ENCODE data around the gene LEO1.

Gene LEO1

DNA sequence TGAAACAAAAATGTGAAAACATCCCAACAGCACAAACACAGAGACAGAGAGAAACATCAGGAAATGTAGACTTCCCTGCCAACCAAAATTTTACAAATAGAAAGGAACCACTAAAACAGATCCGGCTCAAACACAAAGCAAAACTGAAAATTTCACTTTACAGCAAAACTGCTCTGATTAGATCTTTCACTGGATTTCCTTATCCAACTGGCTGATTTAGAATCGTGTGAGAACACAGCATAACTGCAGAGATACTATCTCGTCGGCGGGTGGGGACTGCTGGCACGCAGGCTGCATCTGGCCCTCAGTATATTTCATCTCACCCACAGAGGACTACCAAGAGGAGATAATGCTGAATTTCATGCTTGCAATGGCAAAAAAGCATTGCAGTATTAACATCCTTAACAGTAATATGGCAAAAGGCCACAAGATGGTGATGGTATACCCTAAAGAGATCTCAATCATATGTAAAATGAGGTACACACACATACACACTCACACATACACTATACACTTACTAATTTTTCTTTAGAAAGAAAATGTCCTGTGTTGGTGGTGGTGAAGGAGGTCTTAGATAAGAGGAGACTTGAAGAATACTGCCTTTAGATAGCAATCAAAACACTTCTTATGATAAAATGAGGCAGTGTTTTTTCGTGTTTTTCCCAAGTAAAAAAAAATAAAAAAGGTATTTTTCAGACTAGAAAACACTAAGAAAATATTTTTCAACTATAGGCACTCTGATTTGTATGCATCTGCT, 10.6 kb upstream of the LEO1 start:
- Histone ChIP-seq H3K4me2 (ENCODE audit: low read length) (peak overlapping the region; percentile 54), H4K20me1 (ENCODE audit: control insufficient read depth, insufficient read depth, low read depth, low read length) (no peaks in the 10 kb centered on the region), H3F3A (ENCODE audit: control insufficient read depth, insufficient read depth) (no peaks in the 10 kb centered on the region), H3K27ac (ENCODE audit: low read depth, low read length) (no peak overlapping the region), H3K4me1 (ENCODE audit: control insufficient read depth, low read length) (peaks cover 14% of the 10 kb centered on the region), H3K36me3 (ENCODE audit: control insufficient read depth, low read length) (no peaks in the 10 kb centered on the region), H3K9me3 (ENCODE audit: control insufficient read depth, insufficient read depth, low read length) (no peaks in the 10 kb centered on the region), H3K9me2 (replicated peaks; ENCODE audit: control insufficient read depth, low read length) (no peaks in the 10 kb centered on the region), H3K27me3 (ENCODE audit: control insufficient read depth, low read length) (no peaks in the 10 kb centered on the region), H3K79me2 (ENCODE audit: control insufficient read depth, low read length) (no peaks in the 10 kb centered on the region), H3K4me3 (ENCODE audit: low read length) (peak overlapping the region; percentile 18; the same call in 1 of the 2 replicates)
- TF ChIP-seq, protein P1, sequence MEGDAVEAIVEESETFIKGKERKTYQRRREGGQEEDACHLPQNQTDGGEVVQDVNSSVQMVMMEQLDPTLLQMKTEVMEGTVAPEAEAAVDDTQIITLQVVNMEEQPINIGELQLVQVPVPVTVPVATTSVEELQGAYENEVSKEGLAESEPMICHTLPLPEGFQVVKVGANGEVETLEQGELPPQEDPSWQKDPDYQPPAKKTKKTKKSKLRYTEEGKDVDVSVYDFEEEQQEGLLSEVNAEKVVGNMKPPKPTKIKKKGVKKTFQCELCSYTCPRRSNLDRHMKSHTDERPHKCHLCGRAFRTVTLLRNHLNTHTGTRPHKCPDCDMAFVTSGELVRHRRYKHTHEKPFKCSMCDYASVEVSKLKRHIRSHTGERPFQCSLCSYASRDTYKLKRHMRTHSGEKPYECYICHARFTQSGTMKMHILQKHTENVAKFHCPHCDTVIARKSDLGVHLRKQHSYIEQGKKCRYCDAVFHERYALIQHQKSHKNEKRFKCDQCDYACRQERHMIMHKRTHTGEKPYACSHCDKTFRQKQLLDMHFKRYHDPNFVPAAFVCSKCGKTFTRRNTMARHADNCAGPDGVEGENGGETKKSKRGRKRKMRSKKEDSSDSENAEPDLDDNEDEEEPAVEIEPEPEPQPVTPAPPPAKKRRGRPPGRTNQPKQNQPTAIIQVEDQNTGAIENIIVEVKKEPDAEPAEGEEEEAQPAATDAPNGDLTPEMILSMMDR (IDR thresholded peaks at IDR 0.05; ENCODE audit: low read depth, low read length, poor library complexity, severe bottlenecking) = peak; percentile 74
- TF ChIP-seq EZH2phosphoT487 (IDR thresholded peaks at IDR 0.05; ENCODE audit: borderline replicate concordance, low read length) = no peak

DNA sequence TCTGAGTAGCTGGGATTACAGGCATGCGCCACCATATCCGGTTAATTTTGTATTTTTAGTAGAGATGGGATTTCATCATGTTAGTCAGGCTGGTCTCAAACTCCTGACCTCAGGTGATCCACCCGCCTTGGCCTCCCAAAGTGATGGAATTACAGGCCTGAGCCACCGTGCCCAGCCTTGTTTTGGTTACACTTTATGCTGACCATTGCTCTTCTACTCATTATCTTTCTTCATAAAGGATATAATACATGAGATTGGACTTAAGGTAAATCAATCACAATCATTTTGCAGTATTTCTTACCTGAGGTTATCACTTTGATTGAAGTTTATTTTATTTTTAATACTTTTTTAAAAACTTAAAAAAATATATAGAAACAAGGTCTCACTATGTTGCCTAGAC, 2.2 kb upstream of the LEO1 start:
- no peak overlapping the region for H3K4me3 ChIP-seq (ENCODE audit: low read length)
- H3K27ac ChIP-seq (ENCODE audit: low read depth, low read length) = no peak overlapping the region
- H3K4me2 ChIP-seq (ENCODE audit: low read length) = no peak overlapping the region
- H3K9me2 ChIP-seq (replicated peaks; ENCODE audit: control insufficient read depth, low read length) = no peaks in the 10 kb centered on the region
- H3F3A ChIP-seq (ENCODE audit: control insufficient read depth, insufficient read depth) = no peaks in the 10 kb centered on the region
- TF ChIP-seq, protein P1 (IDR thresholded peaks at IDR 0.05; ENCODE audit: low read depth, low read length, poor library complexity, severe bottlenecking) = no peak
- no peak for TF ChIP-seq EZH2phosphoT487 (IDR thresholded peaks at IDR 0.05; ENCODE audit: borderline replicate concordance, low read length)
- no peaks in the 10 kb centered on the region for H3K9me3 ChIP-seq (ENCODE audit: control insufficient read depth, insufficient read depth, low read length)
- H3K4me1 ChIP-seq (ENCODE audit: control insufficient read depth, low read length) = peaks cover 10% of the 10 kb centered on the region
- H3K27me3 ChIP-seq (ENCODE audit: control insufficient read depth, low read length) = no peaks in the 10 kb centered on the region
- peaks cover 34% of the 10 kb centered on the region for H3K79me2 ChIP-seq (ENCODE audit: control insufficient read depth, low read length)
- no peaks in the 10 kb centered on the region for H3K36me3 ChIP-seq (ENCODE audit: control insufficient read depth, low read length)
- no peaks in the 10 kb centered on the region for H4K20me1 ChIP-seq (ENCODE audit: control insufficient read depth, insufficient read depth, low read depth, low read length)

DNA sequence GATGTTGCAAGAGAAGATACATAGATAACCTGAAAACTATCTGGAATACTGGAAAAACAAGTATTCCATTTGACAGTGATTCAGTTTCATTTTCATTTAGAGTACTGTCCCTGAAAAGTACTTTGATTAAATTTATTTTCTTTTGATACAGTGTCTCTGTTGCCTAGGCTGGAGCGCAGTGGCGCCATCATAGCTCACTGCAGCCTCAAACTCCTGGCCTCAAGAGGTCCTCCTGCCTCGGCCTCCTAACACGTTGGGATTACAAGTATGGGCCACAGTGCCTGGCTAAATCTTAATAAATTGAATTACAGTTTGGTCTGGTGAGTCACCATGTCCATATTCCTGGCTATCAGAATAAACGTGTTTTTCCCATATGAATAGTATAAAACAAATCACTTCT, 1.6 kb upstream of the LEO1 start:
- no peak overlapping the region for H3K4me3 ChIP-seq (ENCODE audit: low read length)

More for the DNA sequence above, 1.6 kb upstream of the LEO1 start:
- Histone ChIP-seq H3K4me2 (ENCODE audit: low read length) (no peak overlapping the region), H3K27me3 (ENCODE audit: control insufficient read depth, low read length) (no peaks in the 10 kb centered on the region), H3K9me3 (ENCODE audit: control insufficient read depth, insufficient read depth, low read length) (no peaks in the 10 kb centered on the region), H3K36me3 (ENCODE audit: control insufficient read depth, low read length) (no peaks in the 10 kb centered on the region), H3K4me1 (ENCODE audit: control insufficient read depth, low read length) (peaks cover 10% of the 10 kb centered on the region), H3F3A (ENCODE audit: control insufficient read depth, insufficient read depth) (no peaks in the 10 kb centered on the region), H3K27ac (ENCODE audit: low read depth, low read length) (no peak overlapping the region), H3K9me2 (replicated peaks; ENCODE audit: control insufficient read depth, low read length) (no peaks in the 10 kb centered on the region), H3K79me2 (ENCODE audit: control insufficient read depth, low read length) (peaks cover 40% of the 10 kb centered on the region), H4K20me1 (ENCODE audit: control insufficient read depth, insufficient read depth, low read depth, low read length) (no peaks in the 10 kb centered on the region)
- TF ChIP-seq, protein P1 (IDR thresholded peaks at IDR 0.05; ENCODE audit: low read depth, low read length, poor library complexity, severe bottlenecking) = no peak
- no peak for TF ChIP-seq EZH2phosphoT487 (IDR thresholded peaks at IDR 0.05; ENCODE audit: borderline replicate concordance, low read length)

Measured in DOHH2 (cell line).